Measurements from ENCODE around the gene GCNA. TPM values are rescaled to one million over a fixed set of nuclear protein-coding genes. Genes with fewer than 3 reads are reported as not detected.

Gene GCNA
- total RNA-seq, 1 donor from 2014 or later: 2.1 TPM

DNA sequence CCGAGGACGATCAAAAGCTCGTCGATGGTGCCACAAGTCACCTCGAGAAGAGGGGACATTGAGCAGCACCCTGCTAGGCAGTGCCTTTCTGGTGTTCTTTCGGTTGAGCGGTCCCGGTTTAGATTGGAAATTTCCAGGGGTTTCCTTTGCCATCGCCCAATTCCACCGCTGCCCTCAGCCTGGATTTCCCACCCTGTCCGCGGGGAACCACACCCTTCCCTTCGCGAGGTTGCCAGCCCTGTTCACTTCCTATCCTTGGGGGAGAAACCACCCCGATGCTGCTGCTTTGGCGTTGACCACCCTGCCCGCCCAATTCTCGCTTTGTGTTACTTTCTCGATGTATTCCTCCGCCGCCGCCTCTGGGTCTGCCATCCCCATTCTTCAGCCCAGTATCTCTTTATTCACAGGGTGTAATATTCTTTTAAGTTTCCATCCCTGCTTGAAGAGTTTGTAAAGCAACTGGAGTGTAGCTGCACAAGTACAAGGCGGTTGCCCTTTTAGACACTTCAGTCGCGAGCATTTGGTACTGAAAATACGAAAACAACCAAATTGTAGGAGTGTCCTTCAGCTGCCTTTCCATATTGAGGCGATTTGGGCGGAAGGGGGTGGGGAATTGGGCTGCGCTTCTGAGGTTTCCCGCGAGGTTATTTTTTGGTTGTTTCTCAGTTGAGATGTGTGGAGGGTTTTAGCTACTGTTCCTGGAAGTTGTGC, 44.2 kb upstream of the GCNA start:
- no peaks in the 10 kb centered on the region for H3K27me3 ChIP-seq (ENCODE audit: low read depth)
- TF ChIP-seq, protein P1, sequence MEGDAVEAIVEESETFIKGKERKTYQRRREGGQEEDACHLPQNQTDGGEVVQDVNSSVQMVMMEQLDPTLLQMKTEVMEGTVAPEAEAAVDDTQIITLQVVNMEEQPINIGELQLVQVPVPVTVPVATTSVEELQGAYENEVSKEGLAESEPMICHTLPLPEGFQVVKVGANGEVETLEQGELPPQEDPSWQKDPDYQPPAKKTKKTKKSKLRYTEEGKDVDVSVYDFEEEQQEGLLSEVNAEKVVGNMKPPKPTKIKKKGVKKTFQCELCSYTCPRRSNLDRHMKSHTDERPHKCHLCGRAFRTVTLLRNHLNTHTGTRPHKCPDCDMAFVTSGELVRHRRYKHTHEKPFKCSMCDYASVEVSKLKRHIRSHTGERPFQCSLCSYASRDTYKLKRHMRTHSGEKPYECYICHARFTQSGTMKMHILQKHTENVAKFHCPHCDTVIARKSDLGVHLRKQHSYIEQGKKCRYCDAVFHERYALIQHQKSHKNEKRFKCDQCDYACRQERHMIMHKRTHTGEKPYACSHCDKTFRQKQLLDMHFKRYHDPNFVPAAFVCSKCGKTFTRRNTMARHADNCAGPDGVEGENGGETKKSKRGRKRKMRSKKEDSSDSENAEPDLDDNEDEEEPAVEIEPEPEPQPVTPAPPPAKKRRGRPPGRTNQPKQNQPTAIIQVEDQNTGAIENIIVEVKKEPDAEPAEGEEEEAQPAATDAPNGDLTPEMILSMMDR (IDR thresholded peaks at IDR 0.05): no peak
- DNase-seq: peak; percentile 45
- no peaks in the 10 kb centered on the region for H3K9me3 ChIP-seq
- peaks cover 11% of the 10 kb centered on the region for H3K4me1 ChIP-seq
- ATAC-seq: peak; percentile 59 to 60
- peak overlapping the region; percentile 85 for H3K27ac ChIP-seq
- H3K4me3 ChIP-seq: peak overlapping the region; percentile 75
- intact Hi-C loops (cut with DNase I): no loop called here
- H3K36me3 ChIP-seq: peaks cover 16% of the 10 kb centered on the region

- ATAC-seq: no peak
- Histone ChIP-seq H3K27me3 (ENCODE audit: low read depth) (no peaks in the 10 kb centered on the region), H3K4me1 (peaks cover 20% of the 10 kb centered on the region), H3K27ac (peak overlapping the region; percentile 85), H3K4me3 (peak overlapping the region; percentile 75), H3K9me3 (no peaks in the 10 kb centered on the region), H3K36me3 (peaks cover 16% of the 10 kb centered on the region)
- TF ChIP-seq, protein P1 (IDR thresholded peaks at IDR 0.05): no peak
- DNase-seq: no peak
- intact Hi-C loops (cut with DNase I): no loop called here
Measured at GRCh38 chrX:71534773-71535544, 43.3 kb upstream of the GCNA start.

DNA sequence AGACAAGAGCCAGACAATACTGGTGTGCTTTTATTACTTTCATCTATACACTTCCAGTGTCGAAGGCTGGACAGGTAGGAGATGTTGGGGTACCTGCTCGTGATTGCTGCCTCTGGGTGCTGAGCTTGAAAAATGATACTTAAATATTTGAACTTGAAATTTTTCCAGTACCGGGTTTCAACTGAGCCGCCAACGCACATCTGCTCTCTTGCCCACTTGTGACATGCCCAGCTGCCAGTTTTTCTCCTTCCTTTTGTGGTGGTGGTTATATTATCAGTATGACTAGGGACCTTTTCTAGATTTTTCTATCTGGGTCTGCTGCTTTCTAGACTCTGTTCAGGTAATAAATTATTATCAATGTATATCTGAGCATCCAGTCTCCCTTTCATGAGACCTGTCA, 42.0 kb upstream of the GCNA start:
- Histone ChIP-seq H3K27me3 (ENCODE audit: low read depth) (no peaks in the 10 kb centered on the region), H3K36me3 (peaks cover 25% of the 10 kb centered on the region), H3K27ac (no peak overlapping the region), H3K4me3 (peak overlapping the region; percentile 75), H3K9me3 (no peaks in the 10 kb centered on the region), H3K4me1 (peaks cover 29% of the 10 kb centered on the region)
- intact Hi-C loops (cut with DNase I): no loop called here
- DNase-seq: no peak
- ATAC-seq: no peak
- TF ChIP-seq, protein P1 (IDR thresholded peaks at IDR 0.05): no peak

DNA sequence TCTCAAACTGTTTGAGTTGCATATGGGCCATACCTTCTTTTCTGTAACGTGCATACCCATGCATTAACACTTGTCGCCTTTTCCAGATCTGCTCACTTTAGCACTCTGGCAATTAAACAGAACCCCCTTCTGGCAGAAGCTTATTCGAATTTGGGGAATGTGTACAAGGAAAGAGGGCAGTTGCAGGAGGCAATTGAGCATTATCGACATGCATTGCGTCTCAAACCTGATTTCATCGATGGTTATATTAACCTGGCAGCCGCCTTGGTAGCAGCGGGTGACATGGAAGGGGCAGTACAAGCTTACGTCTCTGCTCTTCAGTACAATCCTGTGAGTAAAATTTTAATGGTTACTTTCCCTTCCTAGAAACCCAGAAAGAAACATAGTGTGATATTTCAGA, 40.5 kb upstream of the GCNA start:
- no peak overlapping the region for H3K27ac ChIP-seq
- no peak overlapping the region for H3K4me3 ChIP-seq
- H3K9me3 ChIP-seq: no peaks in the 10 kb centered on the region
- no peak for ATAC-seq
- peaks cover 43% of the 10 kb centered on the region for H3K4me1 ChIP-seq
- DNase-seq: no peak
- intact Hi-C loops (cut with DNase I): no loop called here
- TF ChIP-seq, protein P1 (IDR thresholded peaks at IDR 0.05): no peak
- H3K36me3 ChIP-seq: peaks cover 25% of the 10 kb centered on the region
- H3K27me3 ChIP-seq (ENCODE audit: low read depth): no peaks in the 10 kb centered on the region

DNA sequence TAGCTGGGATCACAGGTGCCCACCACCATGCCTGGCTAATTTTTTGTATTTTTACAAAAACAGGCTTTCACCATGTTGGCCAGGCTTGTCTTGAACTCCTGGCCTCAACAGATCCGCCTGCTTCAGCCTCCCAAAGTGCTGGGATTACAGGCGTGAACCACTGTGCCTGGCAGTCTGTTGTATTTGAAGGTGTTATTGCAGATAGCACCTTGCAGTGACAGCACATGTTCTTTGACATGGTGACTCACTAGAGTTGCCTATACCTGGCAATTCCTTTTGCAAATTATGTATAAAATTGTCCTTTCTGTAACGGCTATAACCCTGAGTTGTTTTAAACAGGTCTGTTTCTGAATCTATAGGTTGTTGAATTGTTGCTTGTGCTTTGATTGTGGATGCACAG, 37.4 kb upstream of the GCNA start:
- Histone ChIP-seq H3K36me3 (peaks cover 40% of the 10 kb centered on the region), H3K4me3 (no peak overlapping the region), H3K27me3 (ENCODE audit: low read depth) (no peaks in the 10 kb centered on the region), H3K27ac (no peak overlapping the region), H3K4me1 (peaks cover 48% of the 10 kb centered on the region), H3K9me3 (no peaks in the 10 kb centered on the region)
- intact Hi-C loops (cut with DNase I): no loop called here
- no peak for DNase-seq
- peak in 1 of 2 donors; percentile 13 for ATAC-seq
- TF ChIP-seq, protein P1 (IDR thresholded peaks at IDR 0.05): no peak

Data from lower lobe of right lung (tissue), 2 donors.